Peyer's patch (tissue), 4 donors: ENCODE measurements around the gene BCAS3.

Source experiments
- POLR2A ChIP-seq, 2 donors: fragments of 450-650 bp; IDR thresholded peaks; one replicate each; pipeline ENCODE4 v1.5.1; 2017; ENCODE audit warnings: antibody characterized with exemption in 2 of 2, mild to moderate bottlenecking in 2 of 2, moderate library complexity in 2 of 2
- TF ChIP-seq, protein P1 (sequence below), 6 experiments: fragments of 450-650 bp in 4 of 6; fragments of 200-600 bp in 2 of 6; sonication (generic) in 1 of 6; IDR thresholded peaks; one replicate each; pipeline ENCODE4 v1.5.1; 2017 to 2019; ENCODE audit warnings: antibody characterized with exemption in 6 of 6, mild to moderate bottlenecking in 3 of 6, moderate library complexity in 1 of 6

DNA sequence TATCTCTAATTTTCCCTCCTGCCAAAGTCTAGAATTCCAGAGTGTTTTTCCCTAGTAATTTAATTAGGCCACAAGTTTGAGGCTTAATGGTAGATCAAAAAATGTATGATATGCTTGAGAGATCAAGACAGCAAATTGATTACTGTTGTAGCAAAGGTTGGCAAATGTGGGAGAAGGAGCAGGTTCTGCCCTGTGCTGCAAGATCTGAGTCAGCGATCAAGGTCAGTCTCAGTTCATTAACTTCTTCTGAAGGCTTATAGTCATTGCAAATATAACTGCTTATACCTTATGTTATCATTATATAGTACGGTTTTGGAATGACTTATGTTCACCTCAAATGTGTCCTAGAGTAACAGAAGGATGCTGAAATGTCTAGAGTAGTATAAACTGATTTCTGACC, 490.9 kb downstream of the BCAS3 start:
- TF ChIP-seq, protein P1, sequence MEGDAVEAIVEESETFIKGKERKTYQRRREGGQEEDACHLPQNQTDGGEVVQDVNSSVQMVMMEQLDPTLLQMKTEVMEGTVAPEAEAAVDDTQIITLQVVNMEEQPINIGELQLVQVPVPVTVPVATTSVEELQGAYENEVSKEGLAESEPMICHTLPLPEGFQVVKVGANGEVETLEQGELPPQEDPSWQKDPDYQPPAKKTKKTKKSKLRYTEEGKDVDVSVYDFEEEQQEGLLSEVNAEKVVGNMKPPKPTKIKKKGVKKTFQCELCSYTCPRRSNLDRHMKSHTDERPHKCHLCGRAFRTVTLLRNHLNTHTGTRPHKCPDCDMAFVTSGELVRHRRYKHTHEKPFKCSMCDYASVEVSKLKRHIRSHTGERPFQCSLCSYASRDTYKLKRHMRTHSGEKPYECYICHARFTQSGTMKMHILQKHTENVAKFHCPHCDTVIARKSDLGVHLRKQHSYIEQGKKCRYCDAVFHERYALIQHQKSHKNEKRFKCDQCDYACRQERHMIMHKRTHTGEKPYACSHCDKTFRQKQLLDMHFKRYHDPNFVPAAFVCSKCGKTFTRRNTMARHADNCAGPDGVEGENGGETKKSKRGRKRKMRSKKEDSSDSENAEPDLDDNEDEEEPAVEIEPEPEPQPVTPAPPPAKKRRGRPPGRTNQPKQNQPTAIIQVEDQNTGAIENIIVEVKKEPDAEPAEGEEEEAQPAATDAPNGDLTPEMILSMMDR (IDR thresholded peaks at IDR 0.05), result no peak
- no peak for TF ChIP-seq POLR2A (IDR thresholded peaks at IDR 0.05)
